Adipose tissue (tissue), 3 donors: ENCODE measurements around the gene VSIG10. TPM values are rescaled to one million over a fixed set of nuclear protein-coding genes. Genes with fewer than 3 reads are reported as not detected.
"Not testable (repeated sequence)": the region's sequence is repeated elsewhere in the genome, so short reads cannot be mapped to it uniquely, and the experiment has no call there.

ENCODE experiments used
- H3K27ac ChIP-seq: one replicate; pipeline ENCODE4 v1.5.1; 2013; ENCODE audit warnings: low read depth, low read length
- WGBS, 3 donors: extraction: QIAGEN DNeasy Blood & Tissue Kit; methylation state at CpG; one replicate each; pipeline ENCODE4 v1.1.7; 2013; 5-methylcytosine and 5-hydroxymethylcytosine counted together
- polyA plus RNA-seq, 3 donors: library from polyadenylated mRNA; stranded (reverse); fragments of 200-250 nt; gene quantifications; one replicate each; pipeline ENCODE4 v1.2.3, GENCODE V29; 2013
- donor health status: healthy with polysubstance abuse.
- donor health status: Bipolar disorder and iron deficiency.
- donor health status: healthy.

The VSIG10 gene
- polyA plus RNA-seq, 3 donors: 10.8 to 18.9 (median 18.3) TPM

GRCh38 chr12:118046430-118046829, 57.4 kb downstream of the VSIG10 start:
- WGBS, 3 donors: 86 to 99% (median 96%) methylated on average over 4 of the region's 4 CpGs
- no peak overlapping the region for H3K27ac ChIP-seq

GRCh38 chr12:118044577-118044976, 59.2 kb downstream of the VSIG10 start:
- 95 to 96% (median 96%) methylated on average over 8 of the region's 8 CpGs for WGBS, 3 donors
- H3K27ac ChIP-seq: no peak overlapping the region

GRCh38 chr12:118044075-118044474, 59.7 kb downstream of the VSIG10 start:
- no peak overlapping the region for H3K27ac ChIP-seq
- 79 to 84% (median 80%) methylated on average over 2 of the region's 2 CpGs for WGBS, 3 donors

- 95 to 96% (median 96%) methylated on average over 4 of the region's 4 CpGs for WGBS, 3 donors
- H3K27ac ChIP-seq: no peak overlapping the region
Observed at GRCh38 chr12:118042091-118042490, 61.7 kb downstream of the VSIG10 start.

GRCh38 chr12:118038137-118038536, 65.7 kb downstream of the VSIG10 start:
- H3K27ac ChIP-seq: no peak overlapping the region
- 64 to 88% (median 76%) methylated on average over 6 of the region's 6 CpGs for WGBS, 3 donors

GRCh38 chr12:118036672-118037411, 67.0 kb downstream of the VSIG10 start:
- WGBS, 3 donors: 92 to 96% (median 94%) methylated on average over 11 of the region's 11 CpGs
- no peak overlapping the region for H3K27ac ChIP-seq

- WGBS, 3 donors: 77 to 84% (median 83%) methylated on average over 9 of the region's 9 CpGs
- no peak overlapping the region for H3K27ac ChIP-seq
Observed at GRCh38 chr12:118035190-118036041, 68.4 kb downstream of the VSIG10 start.

GRCh38 chr12:118034429-118035189, 69.2 kb downstream of the VSIG10 start:
- no peak overlapping the region for H3K27ac ChIP-seq
- 92 to 95% (median 93%) methylated on average over 5 of the region's 5 CpGs for WGBS, 3 donors

GRCh38 chr12:118033902-118034301, 69.9 kb downstream of the VSIG10 start:
- WGBS, 3 donors: 86 to 90% (median 89%) methylated on average over 5 of the region's 5 CpGs
- no peak overlapping the region for H3K27ac ChIP-seq

GRCh38 chr12:118033323-118033722, 70.5 kb downstream of the VSIG10 start:
- 81 to 86% (median 85%) methylated on average over 5 of the region's 5 CpGs for WGBS, 3 donors
- H3K27ac ChIP-seq: no peak overlapping the region

- 87 to 95% (median 88%) methylated on average over 7 of the region's 7 CpGs for WGBS, 3 donors
Observed at GRCh38 chr12:118032188-118032587, 71.6 kb downstream of the VSIG10 start.

GRCh38 chr12:118029166-118029565, 74.6 kb downstream of the VSIG10 start:
- no peak overlapping the region for H3K27ac ChIP-seq
- 96 to 97% (median 97%) methylated on average over 5 of the region's 5 CpGs for WGBS, 3 donors

More at GRCh38 chr12:118032188-118032587, 71.6 kb downstream of the VSIG10 start:
- no peak overlapping the region for H3K27ac ChIP-seq

- WGBS, 3 donors: 63 to 80% (median 74%) methylated on average over 4 of the region's 4 CpGs
- no peak overlapping the region for H3K27ac ChIP-seq
Observed at GRCh38 chr12:118025168-118025567, 78.6 kb downstream of the VSIG10 start.

- WGBS, 3 donors: 87 to 93% (median 88%) methylated on average over 8 to 9 of the region's 9 CpGs
- no peak overlapping the region for H3K27ac ChIP-seq
Observed at GRCh38 chr12:118023301-118023860, 80.4 kb downstream of the VSIG10 start.

GRCh38 chr12:118022728-118023109, 81.1 kb downstream of the VSIG10 start:
- H3K27ac ChIP-seq: no peak overlapping the region
- 93 to 97% (median 96%) methylated on average over 3 of the region's 3 CpGs for WGBS, 3 donors

GRCh38 chr12:118022097-118022727, 81.6 kb downstream of the VSIG10 start:
- WGBS, 3 donors: 92 to 95% (median 93%) methylated on average over 13 of the region's 13 CpGs
- not testable (repeated sequence) for H3K27ac ChIP-seq

- no peak overlapping the region for H3K27ac ChIP-seq
- 67 to 96% (median 82%) methylated on average over 1 of the region's 1 CpG for WGBS, 3 donors
Observed at GRCh38 chr12:118020036-118020435, 83.8 kb downstream of the VSIG10 start.

- H3K27ac ChIP-seq: no peak overlapping the region
Observed at GRCh38 chr12:118017926-118018325, 85.9 kb downstream of the VSIG10 start.
